WTC11 (cell line): ENCODE results near the gene ATG5. TPM values are rescaled to one million over a fixed set of nuclear protein-coding genes. Genes with fewer than 3 reads are reported as not detected.

Experiments used
- ATAC-seq: fragments of 200-7000 bp; cut with Tn5 transposase; 2 replicates; pipeline ENCODE4 v1.10.0; 2021; ENCODE audit warnings: mild to moderate bottlenecking, moderate library complexity
- CTCF ChIA-PET: fragments of 300-600 bp; sonication (Branson Sonifier 250); formaldehyde crosslinking; loops from one replicate; lab custom pipeline; 2021; ENCODE audit warnings: antibody characterized with exemption; lab: Charles Lee
- POLR2A ChIA-PET: fragments of 350-600 bp; sonication (Branson Sonifier 250); formaldehyde crosslinking; loops from one replicate; lab custom pipeline; 2021; ENCODE audit warnings: antibody characterized with exemption; lab: Charles Lee
- DNase-seq: peaks from one replicate; pipeline ENCODE4 v3.0.0; 2021; ENCODE audit warnings: low spot score
- H3K27ac Mint-ChIP-seq: 2 replicates; pipeline ENCODE4 v1.8.0; 2021; ENCODE audit warnings: mixed read lengths
- H3K27me3 Mint-ChIP-seq: 2 replicates; pipeline ENCODE4 v1.8.0; 2021; ENCODE audit warnings: low read depth, mild to moderate bottlenecking, moderate library complexity, mixed read lengths
- H3K36me3 Mint-ChIP-seq: 2 replicates; pipeline ENCODE4 v1.8.0; 2021; ENCODE audit warnings: mixed read lengths
- H3K4me1 Mint-ChIP-seq: 2 replicates; pipeline ENCODE4 v1.8.0; 2022; ENCODE audit warnings: mixed read lengths
- H3K4me3 Mint-ChIP-seq: 2 replicates; pipeline ENCODE4 v1.8.0; 2021; ENCODE audit warnings: mild to moderate bottlenecking, moderate library complexity, mixed read lengths
- H3K9me3 Mint-ChIP-seq: 2 replicates; pipeline ENCODE4 v1.8.0; 2021; ENCODE audit warnings: mixed read lengths
- EMX1 ChIP-seq: fragments of 250-450 bp; sonication (Bioruptor Pico); IDR thresholded peaks from 2 replicates; pipeline ENCODE4 v1.8.0; 2021; ENCODE audit warnings: mild to moderate bottlenecking
- JAZF1 ChIP-seq: fragments of 250-450 bp; sonication (Bioruptor Pico); IDR thresholded peaks from 2 replicates; pipeline ENCODE4 v1.9.0; 2021; ENCODE audit warnings: moderate library complexity, mild to moderate bottlenecking, inconsistent platforms
- MYBL2 ChIP-seq: sonication (generic); formaldehyde crosslinking; IDR thresholded peaks from 2 replicates; pipeline ENCODE4 v1.8.1; 2023; ENCODE audit warnings: mild to moderate bottlenecking, moderate library complexity, missing genetic modification reagents
- NFE2L1 ChIP-seq: sonication (generic); formaldehyde crosslinking; IDR thresholded peaks from 2 replicates; pipeline ENCODE4 v1.8.1; 2023; ENCODE audit warnings: missing genetic modification reagents
- NR1H2 ChIP-seq: sonication (generic); formaldehyde crosslinking; IDR thresholded peaks from 2 replicates; pipeline ENCODE4 v1.9.0; 2021; ENCODE audit warnings: mild to moderate bottlenecking, moderate library complexity, missing genetic modification reagents
- NR2C2 ChIP-seq: sonication (generic); formaldehyde crosslinking; IDR thresholded peaks from 2 replicates; pipeline ENCODE4 v1.8.0; 2022; ENCODE audit warnings: mild to moderate bottlenecking, missing genetic modification reagents
- NR3C1 ChIP-seq: sonication (generic); formaldehyde crosslinking; conservative IDR thresholded peaks from 2 replicates; pipeline ENCODE4 v1.8.1; 2023; ENCODE audit warnings: low read depth, mild to moderate bottlenecking, missing genetic modification reagents
- SMAD4 ChIP-seq: sonication (generic); formaldehyde crosslinking; IDR thresholded peaks from 2 replicates; pipeline ENCODE4 v1.8.0; 2022; ENCODE audit warnings: mild to moderate bottlenecking, missing genetic modification reagents
- SOX15 ChIP-seq: fragments of 250-450 bp; sonication (Bioruptor Pico); IDR thresholded peaks from 2 replicates; pipeline ENCODE4 v1.9.0; 2021; ENCODE audit warnings: mild to moderate bottlenecking
- SP1 ChIP-seq: sonication (generic); formaldehyde crosslinking; conservative IDR thresholded peaks from 2 replicates; pipeline ENCODE4 v1.8.1; 2022; ENCODE audit warnings: missing genetic modification reagents
- ZNF232 ChIP-seq: sonication (generic); formaldehyde crosslinking; IDR thresholded peaks from 2 replicates; pipeline ENCODE4 v1.8.0; 2022; ENCODE audit warnings: mild to moderate bottlenecking, missing genetic modification reagents
- ZNF317 ChIP-seq: sonication (generic); formaldehyde crosslinking; IDR thresholded peaks from 2 replicates; pipeline ENCODE4 v1.8.1; 2023; ENCODE audit warnings: low read depth, mild to moderate bottlenecking, moderate library complexity, missing genetic modification reagents, borderline replicate concordance
- ZNF396 ChIP-seq: fragments of 250-450 bp; sonication (Bioruptor Pico); IDR thresholded peaks from 2 replicates; pipeline ENCODE4 v1.8.0; 2021; ENCODE audit warnings: mild to moderate bottlenecking, moderate library complexity, borderline replicate concordance
- ZNF416 ChIP-seq: fragments of 250-450 bp; sonication (Bioruptor Pico); IDR thresholded peaks from 2 replicates; pipeline ENCODE4 v1.9.0; 2021; ENCODE audit warnings: mild to moderate bottlenecking, inconsistent platforms
- ZNF671 ChIP-seq: fragments of 250-450 bp; sonication (Bioruptor Pico); IDR thresholded peaks from 2 replicates; pipeline ENCODE4 v1.8.0; 2021; ENCODE audit warnings: mild to moderate bottlenecking
- total RNA-seq: library from RNA; stranded (reverse); gene quantifications from 3 replicates; pipeline ENCODE4 v1.2.3, GENCODE V29; 2021
- TF ChIP-seq, protein P1 (sequence below): sonication (generic); formaldehyde crosslinking; IDR thresholded peaks from 2 replicates; pipeline ENCODE4 v1.8.0; 2023; ENCODE audit warnings: mild to moderate bottlenecking, missing genetic modification reagents
- TF ChIP-seq, protein P2 (sequence below): sonication (generic); formaldehyde crosslinking; IDR thresholded peaks from 2 replicates; pipeline ENCODE4 v1.8.1; 2023; ENCODE audit warnings: mild to moderate bottlenecking, missing genetic modification reagents, moderate library complexity
- TF ChIP-seq, protein P3 (sequence below): sonication (generic); formaldehyde crosslinking; IDR thresholded peaks from 2 replicates; pipeline ENCODE4 v1.8.1; 2022; ENCODE audit warnings: low read depth, mild to moderate bottlenecking, moderate library complexity, missing genetic modification reagents, borderline replicate concordance
- TF ChIP-seq, protein P4 (sequence below): sonication (generic); formaldehyde crosslinking; IDR thresholded peaks from 2 replicates; pipeline ENCODE4 v1.8.0; 2022; ENCODE audit warnings: missing genetic modification reagents
- TF ChIP-seq, protein P5 (sequence below): fragments of 200-600 bp; IDR thresholded peaks from 2 replicates; pipeline ENCODE4 v1.8.0; 2022; ENCODE audit warnings: antibody characterized with exemption

The ATG5 gene
- total RNA-seq, 1 experiment from 2014 or later = 32.6 TPM

DNA sequence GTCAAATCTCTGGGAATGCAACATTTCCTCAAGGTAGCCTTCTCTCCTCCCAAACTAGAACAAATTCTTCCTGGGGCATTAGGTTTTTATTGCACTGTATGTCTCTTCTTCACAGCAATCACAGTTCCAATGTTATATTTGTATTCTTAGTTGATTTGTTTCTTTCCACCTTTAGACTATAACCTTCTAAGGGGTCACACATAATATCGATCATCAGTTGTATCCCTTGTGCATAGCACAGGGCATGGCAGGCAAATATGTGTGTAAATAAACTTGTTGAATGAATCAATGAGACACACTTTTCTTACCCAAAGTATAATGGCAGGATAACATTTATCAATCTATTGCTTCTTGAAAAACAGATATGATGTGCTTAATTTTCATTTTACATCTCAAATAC, 81.0 kb downstream of the ATG5 start:
- peaks cover 15% of the 10 kb centered on the region for H3K36me3 Mint-ChIP-seq
- ChIA-PET POLR2A (no interaction called here), CTCF (no interaction called here)
- ATAC-seq (no peak), DNase-seq (no peak)
- H3K27ac Mint-ChIP-seq = no peak overlapping the region
- no peak overlapping the region for H3K4me3 Mint-ChIP-seq
- H3K4me1 Mint-ChIP-seq = peaks cover 13% of the 10 kb centered on the region
- H3K27me3 Mint-ChIP-seq = no peaks in the 10 kb centered on the region
- no peak for TF ChIP-seq MYBL2
- TF ChIP-seq, protein P1, sequence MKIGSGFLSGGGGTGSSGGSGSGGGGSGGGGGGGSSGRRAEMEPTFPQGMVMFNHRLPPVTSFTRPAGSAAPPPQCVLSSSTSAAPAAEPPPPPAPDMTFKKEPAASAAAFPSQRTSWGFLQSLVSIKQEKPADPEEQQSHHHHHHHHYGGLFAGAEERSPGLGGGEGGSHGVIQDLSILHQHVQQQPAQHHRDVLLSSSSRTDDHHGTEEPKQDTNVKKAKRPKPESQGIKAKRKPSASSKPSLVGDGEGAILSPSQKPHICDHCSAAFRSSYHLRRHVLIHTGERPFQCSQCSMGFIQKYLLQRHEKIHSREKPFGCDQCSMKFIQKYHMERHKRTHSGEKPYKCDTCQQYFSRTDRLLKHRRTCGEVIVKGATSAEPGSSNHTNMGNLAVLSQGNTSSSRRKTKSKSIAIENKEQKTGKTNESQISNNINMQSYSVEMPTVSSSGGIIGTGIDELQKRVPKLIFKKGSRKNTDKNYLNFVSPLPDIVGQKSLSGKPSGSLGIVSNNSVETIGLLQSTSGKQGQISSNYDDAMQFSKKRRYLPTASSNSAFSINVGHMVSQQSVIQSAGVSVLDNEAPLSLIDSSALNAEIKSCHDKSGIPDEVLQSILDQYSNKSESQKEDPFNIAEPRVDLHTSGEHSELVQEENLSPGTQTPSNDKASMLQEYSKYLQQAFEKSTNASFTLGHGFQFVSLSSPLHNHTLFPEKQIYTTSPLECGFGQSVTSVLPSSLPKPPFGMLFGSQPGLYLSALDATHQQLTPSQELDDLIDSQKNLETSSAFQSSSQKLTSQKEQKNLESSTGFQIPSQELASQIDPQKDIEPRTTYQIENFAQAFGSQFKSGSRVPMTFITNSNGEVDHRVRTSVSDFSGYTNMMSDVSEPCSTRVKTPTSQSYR (CRISPR knock-in tag) = no peak
- no peak for TF ChIP-seq EMX1 (CRISPR knock-in tag)
- TF ChIP-seq SP1 = no peak
- no peak for TF ChIP-seq JAZF1 (CRISPR knock-in tag)
- no peak for TF ChIP-seq ZNF416 (CRISPR knock-in tag)
- TF ChIP-seq NR3C1 (CRISPR knock-in tag) = no peak
- TF ChIP-seq ZNF232 (CRISPR knock-in tag) = no peak
- TF ChIP-seq, protein P2, sequence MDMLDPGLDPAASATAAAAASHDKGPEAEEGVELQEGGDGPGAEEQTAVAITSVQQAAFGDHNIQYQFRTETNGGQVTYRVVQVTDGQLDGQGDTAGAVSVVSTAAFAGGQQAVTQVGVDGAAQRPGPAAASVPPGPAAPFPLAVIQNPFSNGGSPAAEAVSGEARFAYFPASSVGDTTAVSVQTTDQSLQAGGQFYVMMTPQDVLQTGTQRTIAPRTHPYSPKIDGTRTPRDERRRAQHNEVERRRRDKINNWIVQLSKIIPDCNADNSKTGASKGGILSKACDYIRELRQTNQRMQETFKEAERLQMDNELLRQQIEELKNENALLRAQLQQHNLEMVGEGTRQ (CRISPR knock-in tag) = no peak
- TF ChIP-seq, all 79 proteins: peak for 0
- 0 out of 2 replicates have a peak, but pooled peaks cover 4% of the 10 kb centered on the region for H3K9me3 Mint-ChIP-seq

DNA sequence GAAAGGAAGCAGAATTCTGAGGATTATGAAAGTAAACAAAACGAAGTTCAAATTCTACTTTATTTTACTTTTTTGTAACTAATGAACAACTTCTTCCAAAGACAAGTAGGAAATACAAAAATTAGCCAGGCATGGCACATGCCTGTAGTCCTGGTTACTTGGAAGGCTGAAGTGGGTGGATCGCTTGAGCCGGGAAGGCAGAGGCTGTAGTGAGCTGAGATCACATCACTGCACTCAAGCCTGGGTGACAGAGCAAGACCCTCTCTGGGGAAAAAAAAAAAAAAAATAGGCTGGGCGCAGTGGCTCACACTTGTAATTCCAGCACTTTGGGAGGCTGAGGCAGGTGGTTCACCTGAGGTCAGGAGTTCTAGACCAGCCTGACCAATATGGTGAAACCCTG, 82.3 kb downstream of the ATG5 start:
- ATAC-seq (no peak), DNase-seq (no peak)
- POLR2A ChIA-PET = no interaction called here
- Mint-ChIP-seq H3K36me3 (peaks cover 15% of the 10 kb centered on the region), H3K27me3 (no peaks in the 10 kb centered on the region), H3K4me3 (no peak overlapping the region), H3K4me1 (peaks cover 8% of the 10 kb centered on the region), H3K27ac (no peak overlapping the region), H3K9me3 (0 out of 2 replicates have a peak, but pooled peaks cover 4% of the 10 kb centered on the region)
- TF ChIP-seq EMX1 (CRISPR knock-in tag) = no peak
- TF ChIP-seq ZNF671 = no peak
- no peak for TF ChIP-seq SOX15 (CRISPR knock-in tag)
- no peak for TF ChIP-seq NR2C2 (CRISPR knock-in tag)
- TF ChIP-seq, protein P3, sequence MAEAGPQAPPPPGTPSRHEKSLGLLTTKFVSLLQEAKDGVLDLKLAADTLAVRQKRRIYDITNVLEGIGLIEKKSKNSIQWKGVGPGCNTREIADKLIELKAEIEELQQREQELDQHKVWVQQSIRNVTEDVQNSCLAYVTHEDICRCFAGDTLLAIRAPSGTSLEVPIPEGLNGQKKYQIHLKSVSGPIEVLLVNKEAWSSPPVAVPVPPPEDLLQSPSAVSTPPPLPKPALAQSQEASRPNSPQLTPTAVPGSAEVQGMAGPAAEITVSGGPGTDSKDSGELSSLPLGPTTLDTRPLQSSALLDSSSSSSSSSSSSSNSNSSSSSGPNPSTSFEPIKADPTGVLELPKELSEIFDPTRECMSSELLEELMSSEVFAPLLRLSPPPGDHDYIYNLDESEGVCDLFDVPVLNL (CRISPR knock-in tag) = no peak
- TF ChIP-seq SMAD4 = no peak
- CTCF ChIA-PET = interaction anchor here (0.7 kb wide), 1 partner anchor 365 kb away, joined by 4 read pairs; no protein-coding TSS in a partner anchor

DNA sequence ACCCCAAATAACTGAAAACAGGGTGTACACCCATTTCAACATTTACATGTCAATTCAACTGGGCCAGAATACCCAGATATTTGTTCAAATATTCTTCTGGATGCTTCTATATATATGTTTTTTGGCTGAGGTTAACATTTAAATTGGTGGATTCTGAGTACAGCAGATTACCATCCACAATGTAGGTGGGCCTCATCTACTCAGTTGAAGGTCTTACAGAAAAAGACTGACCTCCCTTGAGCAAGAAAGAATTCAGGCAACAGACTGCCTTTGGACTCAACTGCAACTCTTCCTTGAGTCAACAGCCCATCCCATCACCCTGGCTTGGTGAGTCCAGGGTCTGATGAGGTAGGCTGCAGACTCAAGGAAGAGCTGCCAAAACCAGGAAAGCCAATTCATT, 84.1 kb downstream of the ATG5 start:
- Mint-ChIP-seq H3K27me3 (no peaks in the 10 kb centered on the region), H3K4me3 (no peak overlapping the region), H3K27ac (no peak overlapping the region), H3K36me3 (peaks cover 11% of the 10 kb centered on the region), H3K9me3 (peaks cover 9% of the 10 kb centered on the region), H3K4me1 (peaks cover 6% of the 10 kb centered on the region)
- CTCF ChIA-PET = no interaction called here
- DNase-seq (no peak), ATAC-seq (no peak)
- POLR2A ChIA-PET = interaction anchor here (0.6 kb wide), 1 partner anchor 659 kb away, joined by 7 read pairs; no protein-coding TSS in a partner anchor
- TF ChIP-seq NR1H2 (no peak), ZNF416 (CRISPR knock-in tag) (no peak), NFE2L1 (CRISPR knock-in tag) (no peak), NR3C1 (CRISPR knock-in tag) (no peak), ZNF317 (CRISPR knock-in tag) (no peak), ZNF396 (CRISPR knock-in tag) (no peak)
- TF ChIP-seq, protein P4, sequence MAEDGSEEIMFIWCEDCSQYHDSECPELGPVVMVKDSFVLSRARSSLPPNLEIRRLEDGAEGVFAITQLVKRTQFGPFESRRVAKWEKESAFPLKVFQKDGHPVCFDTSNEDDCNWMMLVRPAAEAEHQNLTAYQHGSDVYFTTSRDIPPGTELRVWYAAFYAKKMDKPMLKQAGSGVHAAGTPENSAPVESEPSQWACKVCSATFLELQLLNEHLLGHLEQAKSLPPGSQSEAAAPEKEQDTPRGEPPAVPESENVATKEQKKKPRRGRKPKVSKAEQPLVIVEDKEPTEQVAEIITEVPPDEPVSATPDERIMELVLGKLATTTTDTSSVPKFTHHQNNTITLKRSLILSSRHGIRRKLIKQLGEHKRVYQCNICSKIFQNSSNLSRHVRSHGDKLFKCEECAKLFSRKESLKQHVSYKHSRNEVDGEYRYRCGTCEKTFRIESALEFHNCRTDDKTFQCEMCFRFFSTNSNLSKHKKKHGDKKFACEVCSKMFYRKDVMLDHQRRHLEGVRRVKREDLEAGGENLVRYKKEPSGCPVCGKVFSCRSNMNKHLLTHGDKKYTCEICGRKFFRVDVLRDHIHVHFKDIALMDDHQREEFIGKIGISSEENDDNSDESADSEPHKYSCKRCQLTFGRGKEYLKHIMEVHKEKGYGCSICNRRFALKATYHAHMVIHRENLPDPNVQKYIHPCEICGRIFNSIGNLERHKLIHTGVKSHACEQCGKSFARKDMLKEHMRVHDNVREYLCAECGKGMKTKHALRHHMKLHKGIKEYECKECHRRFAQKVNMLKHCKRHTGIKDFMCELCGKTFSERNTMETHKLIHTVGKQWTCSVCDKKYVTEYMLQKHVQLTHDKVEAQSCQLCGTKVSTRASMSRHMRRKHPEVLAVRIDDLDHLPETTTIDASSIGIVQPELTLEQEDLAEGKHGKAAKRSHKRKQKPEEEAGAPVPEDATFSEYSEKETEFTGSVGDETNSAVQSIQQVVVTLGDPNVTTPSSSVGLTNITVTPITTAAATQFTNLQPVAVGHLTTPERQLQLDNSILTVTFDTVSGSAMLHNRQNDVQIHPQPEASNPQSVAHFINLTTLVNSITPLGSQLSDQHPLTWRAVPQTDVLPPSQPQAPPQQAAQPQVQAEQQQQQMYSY (CRISPR knock-in tag) = no peak
- TF ChIP-seq, protein P5, sequence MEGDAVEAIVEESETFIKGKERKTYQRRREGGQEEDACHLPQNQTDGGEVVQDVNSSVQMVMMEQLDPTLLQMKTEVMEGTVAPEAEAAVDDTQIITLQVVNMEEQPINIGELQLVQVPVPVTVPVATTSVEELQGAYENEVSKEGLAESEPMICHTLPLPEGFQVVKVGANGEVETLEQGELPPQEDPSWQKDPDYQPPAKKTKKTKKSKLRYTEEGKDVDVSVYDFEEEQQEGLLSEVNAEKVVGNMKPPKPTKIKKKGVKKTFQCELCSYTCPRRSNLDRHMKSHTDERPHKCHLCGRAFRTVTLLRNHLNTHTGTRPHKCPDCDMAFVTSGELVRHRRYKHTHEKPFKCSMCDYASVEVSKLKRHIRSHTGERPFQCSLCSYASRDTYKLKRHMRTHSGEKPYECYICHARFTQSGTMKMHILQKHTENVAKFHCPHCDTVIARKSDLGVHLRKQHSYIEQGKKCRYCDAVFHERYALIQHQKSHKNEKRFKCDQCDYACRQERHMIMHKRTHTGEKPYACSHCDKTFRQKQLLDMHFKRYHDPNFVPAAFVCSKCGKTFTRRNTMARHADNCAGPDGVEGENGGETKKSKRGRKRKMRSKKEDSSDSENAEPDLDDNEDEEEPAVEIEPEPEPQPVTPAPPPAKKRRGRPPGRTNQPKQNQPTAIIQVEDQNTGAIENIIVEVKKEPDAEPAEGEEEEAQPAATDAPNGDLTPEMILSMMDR = no peak
- TF ChIP-seq, protein P2 (CRISPR knock-in tag) = no peak
